Esophagus squamous epithelium (tissue), 5 donors: ENCODE data around the gene EPN2. TPM values are rescaled to one million over a fixed set of nuclear protein-coding genes. Genes with fewer than 3 reads are reported as not detected.

Experiments
- DNase-seq: peaks from one replicate; lab custom pipeline; 2025; lab: John Stamatoyannopoulos, UW
- H3K27ac ChIP-seq, 4 donors: fragments of 200-600 bp; sonication (generic); one replicate each; pipeline ENCODE4 v1.5.1; 2016 to 2019; ENCODE audit warnings: mild to moderate bottlenecking in 1 of 4
- H3K27me3 ChIP-seq, 4 donors: fragments of 200-600 bp; sonication (generic); 1 replicate in 3 of 4; 2 replicates in 1 of 4; pipeline versions ENCODE4 v1.5.1 to v1.6.0; 2017 to 2021; ENCODE audit warnings: antibody characterized with exemption in 1 of 4
- H3K36me3 ChIP-seq, 3 donors: fragments of 200-600 bp; sonication (generic); one replicate each; pipeline ENCODE4 v1.5.1; 2016 to 2019
- H3K4me1 ChIP-seq, 3 donors: fragments of 200-600 bp; sonication (generic); one replicate each; pipeline ENCODE4 v1.5.1; 2017 to 2019
- H3K4me3 ChIP-seq, 4 donors: fragments of 200-600 bp; sonication (generic); 1 replicate in 3 of 4; 2 replicates in 1 of 4; pipeline ENCODE4 v1.5.1; 2016 to 2019; ENCODE audit warnings: mild to moderate bottlenecking in 2 of 4, moderate library complexity in 1 of 4
- H3K9me3 ChIP-seq, 3 donors: fragments of 200-600 bp; sonication (generic); one replicate each; pipeline ENCODE4 v1.5.1; 2016 to 2019
- POLR2A ChIP-seq, 4 donors: fragments of 450-650 bp; IDR thresholded peaks; one replicate each; pipeline ENCODE4 v1.6.1; 2017; ENCODE audit warnings: antibody characterized with exemption in 4 of 4, mild to moderate bottlenecking in 4 of 4, moderate library complexity in 3 of 4
- WGBS, 2 donors: methylation state at CpG; one replicate each; pipeline ENCODE4 v1.1.5; 2018; 5-methylcytosine and 5-hydroxymethylcytosine counted together
- intact Hi-C: fragments of 100-400 bp; cut with DNase I; formaldehyde crosslinking; loops from one replicate; pipeline ENCODE4 v1.15.0; 2022
- total RNA-seq, 4 donors: library from RNA; depleted of rRNA; stranded (reverse); fragments of >200 nt; gene quantifications; one replicate each; pipeline ENCODE4 v1.1.0, GENCODE V29; 2016
- TF ChIP-seq, protein P1 (sequence below), 6 experiments: fragments of 450-650 bp in 4 of 6; fragments of 200-600 bp in 2 of 6; sonication (generic) in 2 of 6; IDR thresholded peaks; one replicate each; pipeline ENCODE4 v1.5.1; 2016 to 2019; ENCODE audit warnings: antibody characterized with exemption in 6 of 6, mild to moderate bottlenecking in 4 of 6, moderate library complexity in 4 of 6
- donor health status: DM: yes; HTN: yes; CAD: no.

Gene EPN2
- total RNA-seq, 4 donors from 2014 or later, result 24.2 to 61.4 (median 56.1) TPM

DNA sequence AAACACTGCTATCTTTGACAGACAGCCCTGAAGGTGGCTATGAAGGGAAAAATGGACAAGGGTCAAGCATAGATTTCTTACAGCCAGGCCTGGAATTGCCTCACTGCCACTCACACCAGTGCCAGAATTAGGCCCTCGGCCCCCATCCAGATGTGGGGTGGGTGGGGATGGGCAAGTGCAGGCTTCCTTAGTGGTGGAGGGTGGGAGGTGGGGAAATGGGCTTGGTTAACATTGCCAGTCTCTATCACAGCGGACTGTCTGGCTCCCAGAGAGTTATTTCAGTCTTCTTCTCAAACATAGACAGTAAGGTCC lies 100.5 kb downstream of the EPN2 start:
- H3K4me1 ChIP-seq, result peaks cover 0 to 34% (median 13%) of the 10 kb centered on the region in 3 donors
- peaks cover 6 to 50% (median 11%) of the 10 kb centered on the region in 3 donors for H3K36me3 ChIP-seq
- H3K9me3 ChIP-seq, result no peaks in the 10 kb centered on the region
- TF ChIP-seq, protein P1, sequence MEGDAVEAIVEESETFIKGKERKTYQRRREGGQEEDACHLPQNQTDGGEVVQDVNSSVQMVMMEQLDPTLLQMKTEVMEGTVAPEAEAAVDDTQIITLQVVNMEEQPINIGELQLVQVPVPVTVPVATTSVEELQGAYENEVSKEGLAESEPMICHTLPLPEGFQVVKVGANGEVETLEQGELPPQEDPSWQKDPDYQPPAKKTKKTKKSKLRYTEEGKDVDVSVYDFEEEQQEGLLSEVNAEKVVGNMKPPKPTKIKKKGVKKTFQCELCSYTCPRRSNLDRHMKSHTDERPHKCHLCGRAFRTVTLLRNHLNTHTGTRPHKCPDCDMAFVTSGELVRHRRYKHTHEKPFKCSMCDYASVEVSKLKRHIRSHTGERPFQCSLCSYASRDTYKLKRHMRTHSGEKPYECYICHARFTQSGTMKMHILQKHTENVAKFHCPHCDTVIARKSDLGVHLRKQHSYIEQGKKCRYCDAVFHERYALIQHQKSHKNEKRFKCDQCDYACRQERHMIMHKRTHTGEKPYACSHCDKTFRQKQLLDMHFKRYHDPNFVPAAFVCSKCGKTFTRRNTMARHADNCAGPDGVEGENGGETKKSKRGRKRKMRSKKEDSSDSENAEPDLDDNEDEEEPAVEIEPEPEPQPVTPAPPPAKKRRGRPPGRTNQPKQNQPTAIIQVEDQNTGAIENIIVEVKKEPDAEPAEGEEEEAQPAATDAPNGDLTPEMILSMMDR (IDR thresholded peaks at IDR 0.05), result no peak
- no peak for TF ChIP-seq POLR2A (IDR thresholded peaks at IDR 0.05)
- H3K27ac ChIP-seq, result peak overlapping the region in 2 of 4 donors; percentile 7 to 28
- WGBS, 2 donors, result 60 to 80% methylated on average over 1 of the region's 2 CpGs
- intact Hi-C loops, result no loop called here
- no peak overlapping the region for H3K4me3 ChIP-seq
- H3K27me3 ChIP-seq, result no peaks in the 10 kb centered on the region
- no peak for DNase-seq

DNA sequence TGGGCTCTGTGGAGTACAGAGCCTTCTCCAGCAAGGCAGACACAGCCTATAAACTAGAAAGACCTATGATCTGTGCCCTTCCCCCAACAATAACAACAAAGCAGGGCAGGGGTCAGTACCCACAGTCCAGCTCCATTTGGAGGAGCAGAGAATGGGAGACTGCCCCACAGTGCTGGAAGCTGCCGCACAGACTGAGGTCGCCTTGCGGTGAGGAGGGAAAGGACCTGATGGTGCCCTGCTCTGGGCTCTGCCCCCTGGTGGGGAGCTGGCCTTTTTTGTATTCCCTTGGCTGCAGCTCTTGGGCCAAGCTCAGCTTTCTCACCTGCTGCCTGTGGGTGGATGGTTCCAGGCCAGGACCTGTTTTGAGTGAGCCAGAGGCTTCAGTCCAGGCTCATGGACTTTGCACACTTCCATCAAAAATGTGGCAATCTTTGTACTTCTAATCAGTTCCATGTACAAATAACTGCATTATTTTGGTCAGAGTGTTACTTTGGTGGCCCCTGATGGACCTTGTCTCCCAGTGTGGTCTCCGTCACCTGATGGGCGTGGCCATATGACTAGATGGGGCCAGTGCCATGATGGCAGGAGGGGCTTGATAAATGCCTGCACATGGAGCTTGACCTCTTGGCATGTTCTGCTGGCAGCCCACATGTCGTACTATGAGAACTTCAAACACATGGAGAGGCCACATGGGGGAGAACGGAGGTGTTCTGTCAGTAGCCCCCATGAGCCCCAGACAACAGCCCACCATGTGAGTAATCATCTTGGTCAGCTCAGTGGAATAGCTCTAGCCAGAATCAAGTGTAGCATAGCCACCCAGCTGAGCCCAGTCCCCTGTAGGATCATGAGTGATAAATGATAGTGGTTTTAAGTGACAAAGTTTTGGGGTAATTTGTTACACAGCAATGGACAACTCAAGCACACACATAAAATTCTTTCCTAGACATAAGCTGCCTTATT lies 101.1 kb downstream of the EPN2 start:
- H3K4me3 ChIP-seq, result no peak overlapping the region
- H3K36me3 ChIP-seq, result peaks cover 6 to 43% (median 10%) of the 10 kb centered on the region in 3 donors
- 66 to 93% methylated on average over 3 to 6 of the region's 7 CpGs for WGBS, 2 donors
- H3K27ac ChIP-seq, result peak overlapping the region in 1 of 4 donors; percentile 7
- TF ChIP-seq, protein P1 (IDR thresholded peaks at IDR 0.05), result peak in 4 of 6 experiments; percentile 59 to 73 (median 60)
- no peak for TF ChIP-seq POLR2A (IDR thresholded peaks at IDR 0.05)
- no peak for DNase-seq
- H3K27me3 ChIP-seq, result no peaks in the 10 kb centered on the region
- intact Hi-C loops, result no loop called here
- H3K9me3 ChIP-seq, result no peaks in the 10 kb centered on the region
- H3K4me1 ChIP-seq, result peaks cover 0 to 40% (median 13%) of the 10 kb centered on the region in 3 donors

DNA sequence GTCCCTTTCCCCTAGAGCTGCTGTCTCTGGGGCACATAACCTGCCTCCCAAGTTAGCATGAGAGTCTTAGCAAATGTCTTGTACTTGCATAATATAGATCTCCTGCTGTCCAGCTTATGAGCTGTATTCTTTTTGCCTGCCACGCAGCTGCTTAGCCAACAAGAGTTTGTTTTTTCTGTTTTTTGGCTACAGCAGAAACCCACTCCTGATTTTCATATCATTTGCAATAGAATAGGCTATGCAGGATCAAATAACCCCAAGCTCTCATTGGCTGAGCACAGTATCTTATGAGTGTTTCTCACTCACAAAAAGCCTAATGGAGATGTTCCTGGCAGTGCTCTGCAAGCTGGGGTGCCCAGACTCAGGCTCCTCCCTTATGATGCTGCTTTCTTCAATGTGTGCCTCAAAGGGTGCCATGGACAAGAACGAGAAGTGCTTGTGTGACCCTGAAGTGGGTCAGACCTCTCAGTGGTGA lies 102.2 kb downstream of the EPN2 start:
- TF ChIP-seq POLR2A (IDR thresholded peaks at IDR 0.05), result no peak
- TF ChIP-seq, protein P1 (IDR thresholded peaks at IDR 0.05), result no peak
- Histone ChIP-seq H3K27ac (no peak overlapping the region), H3K4me3 (no peak overlapping the region), H3K9me3 (no peaks in the 10 kb centered on the region), H3K27me3 (no peaks in the 10 kb centered on the region), H3K36me3 (peaks cover 0 to 32% (median 0%) of the 10 kb centered on the region in 3 donors), H3K4me1 (peaks cover 0 to 50% (median 13%) of the 10 kb centered on the region in 3 donors)
- DNase-seq, result no peak
- intact Hi-C loops, result no loop called here
- 60 to 86% methylated on average over 2 of the region's 2 CpGs for WGBS, 2 donors

DNA sequence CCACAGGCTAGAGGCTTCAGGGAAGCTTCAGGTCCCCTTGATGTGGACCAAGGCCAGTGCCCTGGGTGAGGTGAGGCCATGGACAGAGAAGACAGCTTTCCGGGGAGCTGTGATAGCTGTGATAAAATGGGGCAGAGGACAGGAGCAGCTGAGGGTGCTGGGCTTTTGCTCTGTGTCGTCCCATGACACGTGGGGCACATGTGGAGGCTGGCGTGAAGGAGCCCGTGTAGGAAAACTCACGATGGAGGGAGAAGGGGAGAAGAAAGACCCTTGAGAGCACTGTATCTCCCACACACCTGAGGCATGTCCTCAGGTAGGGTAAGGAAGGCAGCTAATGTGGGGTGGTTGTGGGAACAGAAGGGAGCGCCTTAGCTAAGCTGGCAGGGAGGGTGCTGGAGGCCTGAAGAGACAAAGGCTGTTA lies 104.1 kb downstream of the EPN2 start:
- H3K27me3 ChIP-seq, result no peaks in the 10 kb centered on the region
- TF ChIP-seq POLR2A (IDR thresholded peaks at IDR 0.05), result no peak
- TF ChIP-seq, protein P1 (IDR thresholded peaks at IDR 0.05), result no peak
- intact Hi-C loops, result no loop called here
- no peaks in the 10 kb centered on the region for H3K9me3 ChIP-seq
- H3K27ac ChIP-seq, result no peak overlapping the region
- 49 to 77% methylated on average over 7 of the region's 7 CpGs for WGBS, 2 donors
- H3K4me1 ChIP-seq, result peaks cover 6 to 68% (median 21%) of the 10 kb centered on the region in 3 donors
- peaks cover 0 to 15% (median 0%) of the 10 kb centered on the region in 3 donors for H3K36me3 ChIP-seq
- no peak for DNase-seq
- no peak overlapping the region for H3K4me3 ChIP-seq
